PC-9 (cell line): ENCODE results near the gene LRRTM4. TPM values are rescaled to one million over a fixed set of nuclear protein-coding genes. Genes with fewer than 3 reads are reported as not detected.

Experiments
- BruUV-seq: library from RNA; stranded (reverse); fragments of 400-500 nt; replicated peaks from 2 replicates; lab custom pipeline; 2021; lab: Mats Ljungman, UMichigan
- CTCF ChIA-PET: fragments of 300-600 bp; sonication (Branson Sonifier 250); formaldehyde crosslinking; loops from one replicate; lab custom pipeline; 2022; ENCODE audit warnings: antibody characterized with exemption; lab: Charles Lee
- POLR2A ChIA-PET: fragments of 300-600 bp; sonication (Branson Sonifier 250); formaldehyde crosslinking; loops from one replicate; lab custom pipeline; 2022; ENCODE audit warnings: antibody characterized with exemption; ENCODE audit not compliant: unreplicated experiment; lab: Charles Lee
- DNase-seq, 2 experiments: peaks; one replicate each; pipeline versions ENCODE4 v3.0.0 to v3.0.0-alpha.2; 2015 to 2022; ENCODE audit warnings: mixed read lengths in 1 of 2
- H2AFZ ChIP-seq: fragments of 200-600 bp; sonication (generic); 2 replicates; pipeline ENCODE4 v1.8.1; 2017; ENCODE audit warnings: antibody characterized with exemption
- H3F3A ChIP-seq: fragments of 200-600 bp; sonication (generic); 2 replicates; pipeline ENCODE4 v1.8.1; 2017; ENCODE audit warnings: antibody characterized with exemption, mild to moderate bottlenecking, low read depth; ENCODE audit not compliant: insufficient read depth
- H3K27ac ChIP-seq: fragments of 200-600 bp; sonication (generic); 2 replicates; pipeline ENCODE4 v1.6.1; 2016; ENCODE audit warnings: mixed run types
- H3K27me3 ChIP-seq: fragments of 200-600 bp; sonication (generic); 2 replicates; pipeline ENCODE4 v1.6.1; 2016; ENCODE audit warnings: low read depth, mixed run types; ENCODE audit not compliant: insufficient read depth
- H3K36me3 ChIP-seq: fragments of 200-600 bp; sonication (generic); 2 replicates; pipeline ENCODE4 v1.6.1; 2016; ENCODE audit warnings: low read depth, mixed run types
- H3K4me1 ChIP-seq: fragments of 200-600 bp; sonication (generic); replicated peaks from 2 replicates; pipeline ENCODE4 v1.6.1; 2016; ENCODE audit warnings: mixed run types; ENCODE audit not compliant: insufficient read depth
- H3K4me2 ChIP-seq: fragments of 200-600 bp; sonication (generic); 2 replicates; pipeline ENCODE4 v1.6.1; 2017; ENCODE audit warnings: mixed run types
- H3K4me3 ChIP-seq: fragments of 200-600 bp; sonication (generic); 2 replicates; pipeline ENCODE4 v1.6.1; 2016; ENCODE audit warnings: mixed run types
- H3K79me2 ChIP-seq: fragments of 200-600 bp; sonication (generic); 2 replicates; pipeline ENCODE4 v1.6.1; 2017; ENCODE audit warnings: low read depth, mixed run types
- H3K9me2 ChIP-seq: fragments of 200-600 bp; sonication (generic); 2 replicates; pipeline ENCODE4 v1.8.1; 2017; ENCODE audit warnings: mild to moderate bottlenecking; ENCODE audit not compliant: insufficient read depth
- H3K9me3 ChIP-seq: fragments of 200-600 bp; sonication (generic); 2 replicates; pipeline ENCODE4 v1.8.1; 2016; ENCODE audit warnings: low read depth; ENCODE audit not compliant: insufficient read depth
- H4K20me1 ChIP-seq: fragments of 200-600 bp; sonication (generic); 2 replicates; pipeline ENCODE4 v1.8.1; 2017; ENCODE audit not compliant: insufficient read depth
- CTCF ChIP-seq: fragments of 200-600 bp; sonication (generic); conservative IDR thresholded peaks from 2 replicates; pipeline ENCODE4 v1.6.1; 2017; ENCODE audit warnings: mixed run types, antibody characterized with exemption, mild to moderate bottlenecking, moderate library complexity
- EZH2 ChIP-seq: fragments of 200-600 bp; sonication (generic); IDR thresholded peaks from 2 replicates; pipeline ENCODE4 v1.8.0; 2017; ENCODE audit warnings: antibody characterized with exemption, low read depth
- intact Hi-C: fragments of 100-400 bp; cut with micrococcal nuclease; formaldehyde crosslinking; loops from one replicate; pipeline ENCODE4 v1.10.0; 2022; ENCODE audit not compliant: unreplicated experiment
- total RNA-seq: library from RNA; stranded (reverse); gene quantifications from 2 replicates; pipeline ENCODE4 v1.2.3, GENCODE V29; 2021

Gene LRRTM4
- total RNA-seq, 1 experiment from 2014 or later: 2.2 TPM

GRCh38 chr2:76866464-76866863 is 655.7 kb downstream of the LRRTM4 start:
- no peaks in the 10 kb centered on the region for H3K36me3 ChIP-seq
- no peak overlapping the region for H2AFZ ChIP-seq
- H3K79me2 ChIP-seq: no peaks in the 10 kb centered on the region
- H4K20me1 ChIP-seq: no peaks in the 10 kb centered on the region
- H3K27me3 ChIP-seq: no peaks in the 10 kb centered on the region
- H3K4me2 ChIP-seq: no peak overlapping the region
- DNase-seq: no peak
- BruUV-seq: no TSS peak
- TF ChIP-seq EZH2: no peak
- TF ChIP-seq CTCF: no peak
- CTCF ChIA-PET: no interaction called here
- no peak overlapping the region for H3K4me3 ChIP-seq
- POLR2A ChIA-PET: no interaction called here
- no peaks in the 10 kb centered on the region for H3K4me1 ChIP-seq
- 0 out of 2 replicates have a peak, but pooled peaks cover 4% of the 10 kb centered on the region for H3K9me2 ChIP-seq
- no peak overlapping the region for H3K27ac ChIP-seq
- intact Hi-C loops: no loop called here
- no peaks in the 10 kb centered on the region for H3K9me3 ChIP-seq
- H3F3A ChIP-seq: no peaks in the 10 kb centered on the region

GRCh38 chr2:76862901-76863300 is 659.3 kb downstream of the LRRTM4 start:
- H3K4me3 ChIP-seq: no peak overlapping the region
- H3K9me2 ChIP-seq: 0 out of 2 replicates have a peak, but pooled peaks cover 4% of the 10 kb centered on the region
- POLR2A ChIA-PET: no interaction called here
- no peaks in the 10 kb centered on the region for H3K4me1 ChIP-seq
- no peaks in the 10 kb centered on the region for H4K20me1 ChIP-seq
- H3K79me2 ChIP-seq: no peaks in the 10 kb centered on the region
- H3K36me3 ChIP-seq: no peaks in the 10 kb centered on the region
- CTCF ChIA-PET: no interaction called here
- H3K9me3 ChIP-seq: no peaks in the 10 kb centered on the region
- no TSS peak for BruUV-seq
- intact Hi-C loops: no loop called here
- no peaks in the 10 kb centered on the region for H3K27me3 ChIP-seq
- no peaks in the 10 kb centered on the region for H3F3A ChIP-seq
- DNase-seq: no peak
- no peak overlapping the region for H3K4me2 ChIP-seq
- H2AFZ ChIP-seq: no peak overlapping the region
- no peak overlapping the region for H3K27ac ChIP-seq
- TF ChIP-seq CTCF (no peak), EZH2 (no peak)

GRCh38 chr2:76861708-76862107 is 660.5 kb downstream of the LRRTM4 start:
- DNase-seq: no peak
- intact Hi-C loops: no loop called here
- no peaks in the 10 kb centered on the region for H4K20me1 ChIP-seq
- H3K27me3 ChIP-seq: no peaks in the 10 kb centered on the region
- no peak overlapping the region for H2AFZ ChIP-seq
- no peaks in the 10 kb centered on the region for H3K79me2 ChIP-seq
- no peaks in the 10 kb centered on the region for H3K4me1 ChIP-seq
- H3K9me2 ChIP-seq: 0 out of 2 replicates have a peak, but pooled peaks cover 4% of the 10 kb centered on the region
- no peaks in the 10 kb centered on the region for H3K9me3 ChIP-seq
- no TSS peak for BruUV-seq
- CTCF ChIA-PET: no interaction called here
- no peak overlapping the region for H3K4me2 ChIP-seq
- no peak overlapping the region for H3K27ac ChIP-seq
- H3K36me3 ChIP-seq: no peaks in the 10 kb centered on the region
- no peak for TF ChIP-seq EZH2
- no peak for TF ChIP-seq CTCF
- H3F3A ChIP-seq: no peaks in the 10 kb centered on the region
- no peak overlapping the region for H3K4me3 ChIP-seq
- POLR2A ChIA-PET: no interaction called here
